ENCODE data around the gene EXOSC2.

Gene EXOSC2

GRCh38 chr9:130660683-130661450 is 32.7 kb upstream of the EXOSC2 start:
- peaks cover 65 to 97% (median 89%) of the 10 kb centered on the region in 3 experiments for H3K27me3 ChIP-seq (ENCODE audit: control insufficient read depth in 3 of 3, insufficient read depth in 3 of 3, low read depth in 1 of 3, low read length in 3 of 3)
- no peak for DNase-seq (ENCODE audit: low spot score)
- no peak overlapping the region for H4K8ac ChIP-seq (ENCODE audit: low read depth, low read length)
- H3K27ac ChIP-seq (replicated peaks; ENCODE audit: low read length) = no peak overlapping the region
- H2BK12ac ChIP-seq (ENCODE audit: low read length) = peak overlapping the region; percentile 58
- H3K79me1 ChIP-seq (ENCODE audit: low read depth, low read length) = no peaks in the 10 kb centered on the region
- H3K4ac ChIP-seq (ENCODE audit: low read length) = no peak overlapping the region
- H2BK5ac ChIP-seq (ENCODE audit: low read length) = no peak overlapping the region
- H3K36me3 ChIP-seq (replicated peaks in 1 of 2; ENCODE audit: control insufficient read depth in 2 of 2, insufficient read depth in 2 of 2, low read length in 2 of 2) = no peaks in the 10 kb centered on the region
- H3K9me3 ChIP-seq (replicated peaks in 1 of 2; ENCODE audit: control insufficient read depth in 2 of 2, insufficient read depth in 1 of 2, low read depth in 1 of 2, low read length in 2 of 2) = peaks cover 8 to 17% of the 10 kb centered on the region in 2 donors
- H2BK15ac ChIP-seq (ENCODE audit: low read length) = peak overlapping the region; percentile 94
- peak overlapping the region; percentile 34 to 70 for H3K4me3 ChIP-seq (ENCODE audit: low read length in 2 of 2)
- H3K18ac ChIP-seq (ENCODE audit: low read length) = peak overlapping the region; percentile 97
- H3K4me1 ChIP-seq (ENCODE audit: control insufficient read depth in 2 of 2, insufficient read depth in 1 of 2, low read depth in 1 of 2, low read length in 2 of 2) = peaks cover 7 to 20% of the 10 kb centered on the region in 2 donors
- peak overlapping the region; percentile 96 for H2AFZ ChIP-seq (ENCODE audit: low read length)
- no peak overlapping the region for H4K91ac ChIP-seq (ENCODE audit: low read depth, low read length, poor library complexity)
- H2AK5ac ChIP-seq (ENCODE audit: low read depth, low read length) = peak overlapping the region; percentile 96
- WGBS, 2 donors (ENCODE audit: extremely low coverage in 2 of 2, insufficient read length in 2 of 2, insufficient replicate concordance in 1 of 2) = no CpG with 5 or more reads among the region's 82 CpGs
- H2BK120ac ChIP-seq (ENCODE audit: low read depth, low read length) = peak overlapping the region; percentile 61
- H3K23ac ChIP-seq (ENCODE audit: low read depth, low read length, poor library complexity) = peak overlapping the region; percentile 89
- no peak overlapping the region for H3K14ac ChIP-seq (ENCODE audit: low read length)
- peak overlapping the region; percentile 89 for H3K4me2 ChIP-seq (ENCODE audit: insufficient read depth, low read length, poor library complexity, severe bottlenecking)
- peak overlapping the region; percentile 21 for H3K9ac ChIP-seq (ENCODE audit: low read depth, low read length, poor library complexity)

GRCh38 chr9:130661451-130662098 is 32.0 kb upstream of the EXOSC2 start:
- Histone ChIP-seq H3K4me3 (ENCODE audit: low read length in 2 of 2) (no peak overlapping the region), H2BK5ac (ENCODE audit: low read length) (no peak overlapping the region), H3K27me3 (ENCODE audit: control insufficient read depth in 3 of 3, insufficient read depth in 3 of 3, low read depth in 1 of 3, low read length in 3 of 3) (peaks cover 72 to 97% (median 92%) of the 10 kb centered on the region in 3 experiments), H4K8ac (ENCODE audit: low read depth, low read length) (no peak overlapping the region), H2BK120ac (ENCODE audit: low read depth, low read length) (peak overlapping the region; percentile 61), H3K27ac (replicated peaks; ENCODE audit: low read length) (no peak overlapping the region), H3K23ac (ENCODE audit: low read depth, low read length, poor library complexity) (no peak overlapping the region), H2AFZ (ENCODE audit: low read length) (peak overlapping the region; percentile 96), H3K4me1 (ENCODE audit: control insufficient read depth in 2 of 2, insufficient read depth in 1 of 2, low read depth in 1 of 2, low read length in 2 of 2) (peaks cover 7 to 22% of the 10 kb centered on the region in 2 donors), H3K14ac (ENCODE audit: low read length) (no peak overlapping the region), H3K9ac (ENCODE audit: low read depth, low read length, poor library complexity) (no peak overlapping the region), H3K4ac (ENCODE audit: low read length) (peak overlapping the region; percentile 93), H2AK5ac (ENCODE audit: low read depth, low read length) (peak overlapping the region; percentile 96), H3K18ac (ENCODE audit: low read length) (peak overlapping the region; percentile 94), H2BK12ac (ENCODE audit: low read length) (peak overlapping the region; percentile 84), H3K79me1 (ENCODE audit: low read depth, low read length) (no peaks in the 10 kb centered on the region), H3K9me3 (replicated peaks in 1 of 2; ENCODE audit: control insufficient read depth in 2 of 2, insufficient read depth in 1 of 2, low read depth in 1 of 2, low read length in 2 of 2) (peaks cover 8 to 16% of the 10 kb centered on the region in 2 donors), H4K91ac (ENCODE audit: low read depth, low read length, poor library complexity) (no peak overlapping the region), H2BK15ac (ENCODE audit: low read length) (peak overlapping the region; percentile 98), H3K36me3 (replicated peaks in 1 of 2; ENCODE audit: control insufficient read depth in 2 of 2, insufficient read depth in 2 of 2, low read length in 2 of 2) (no peaks in the 10 kb centered on the region), H3K4me2 (ENCODE audit: insufficient read depth, low read length, poor library complexity, severe bottlenecking) (peak overlapping the region; percentile 89)
- DNase-seq (ENCODE audit: low spot score) = no peak
- WGBS, 2 donors (ENCODE audit: extremely low coverage in 2 of 2, insufficient read length in 2 of 2, insufficient replicate concordance in 1 of 2) = no CpG with 5 or more reads among the region's 47 CpGs

- Histone ChIP-seq H2BK12ac (ENCODE audit: low read length) (peak overlapping the region; percentile 47), H3K4me3 (ENCODE audit: low read length in 2 of 2) (no peak overlapping the region), H3K79me1 (ENCODE audit: low read depth, low read length) (no peaks in the 10 kb centered on the region), H3K9me3 (replicated peaks in 1 of 2; ENCODE audit: control insufficient read depth in 2 of 2, insufficient read depth in 1 of 2, low read depth in 1 of 2, low read length in 2 of 2) (peaks cover 8 to 15% of the 10 kb centered on the region in 2 donors), H3K4me2 (ENCODE audit: insufficient read depth, low read length, poor library complexity, severe bottlenecking) (peak overlapping the region; percentile 18), H3K18ac (ENCODE audit: low read length) (peak overlapping the region; percentile 27), H2AFZ (ENCODE audit: low read length) (peak overlapping the region; percentile 96), H3K36me3 (replicated peaks in 1 of 2; ENCODE audit: control insufficient read depth in 2 of 2, insufficient read depth in 2 of 2, low read length in 2 of 2) (no peaks in the 10 kb centered on the region), H2AK5ac (ENCODE audit: low read depth, low read length) (peak overlapping the region; percentile 98), H3K27me3 (ENCODE audit: control insufficient read depth in 3 of 3, insufficient read depth in 3 of 3, low read depth in 1 of 3, low read length in 3 of 3) (peaks cover 77 to 97% (median 96%) of the 10 kb centered on the region in 3 experiments), H3K14ac (ENCODE audit: low read length) (no peak overlapping the region), H3K23ac (ENCODE audit: low read depth, low read length, poor library complexity) (peak overlapping the region; percentile 91), H3K4ac (ENCODE audit: low read length) (no peak overlapping the region), H2BK120ac (ENCODE audit: low read depth, low read length) (peak overlapping the region; percentile 76), H2BK15ac (ENCODE audit: low read length) (peak overlapping the region; percentile 98), H4K8ac (ENCODE audit: low read depth, low read length) (peak overlapping the region; percentile 65), H3K4me1 (ENCODE audit: control insufficient read depth in 2 of 2, insufficient read depth in 1 of 2, low read depth in 1 of 2, low read length in 2 of 2) (peaks cover 7 to 24% of the 10 kb centered on the region in 2 donors), H3K27ac (replicated peaks; ENCODE audit: low read length) (no peak overlapping the region), H2BK5ac (ENCODE audit: low read length) (peak overlapping the region; percentile 24), H4K91ac (ENCODE audit: low read depth, low read length, poor library complexity) (no peak overlapping the region), H3K9ac (ENCODE audit: low read depth, low read length, poor library complexity) (no peak overlapping the region)
- WGBS, 2 donors (ENCODE audit: extremely low coverage in 2 of 2, insufficient read length in 2 of 2, insufficient replicate concordance in 1 of 2) = no CpG with 5 or more reads among the region's 49 CpGs
- no peak for DNase-seq (ENCODE audit: low spot score)
Measured at GRCh38 chr9:130662099-130662969, 31.2 kb upstream of the EXOSC2 start.

Measured in neuronal stem cell (in vitro differentiated cells).